Measurements from ENCODE around the gene CERK.

CERK gene

GRCh38 chr22:46747646-46748045, 9.6 kb upstream of the CERK start:
- H3K9ac ChIP-seq (ENCODE audit: low read depth, low read length): no peak overlapping the region
- no peaks in the 10 kb centered on the region for H3K4me1 ChIP-seq (ENCODE audit: insufficient read depth, low read length)
- peaks cover 21% of the 10 kb centered on the region; the same call in 1 of the 2 replicates for H3K27me3 ChIP-seq (ENCODE audit: insufficient read depth, low read length)
- H3K27ac ChIP-seq (ENCODE audit: low read length): no peak overlapping the region
- no peaks in the 10 kb centered on the region for H3K36me3 ChIP-seq (ENCODE audit: insufficient read depth, low read depth, low read length)
- H3K4me3 ChIP-seq (ENCODE audit: low read length): no peak overlapping the region
- H3K9me3 ChIP-seq (ENCODE audit: insufficient read depth, low read depth, low read length): no peaks in the 10 kb centered on the region

DNA sequence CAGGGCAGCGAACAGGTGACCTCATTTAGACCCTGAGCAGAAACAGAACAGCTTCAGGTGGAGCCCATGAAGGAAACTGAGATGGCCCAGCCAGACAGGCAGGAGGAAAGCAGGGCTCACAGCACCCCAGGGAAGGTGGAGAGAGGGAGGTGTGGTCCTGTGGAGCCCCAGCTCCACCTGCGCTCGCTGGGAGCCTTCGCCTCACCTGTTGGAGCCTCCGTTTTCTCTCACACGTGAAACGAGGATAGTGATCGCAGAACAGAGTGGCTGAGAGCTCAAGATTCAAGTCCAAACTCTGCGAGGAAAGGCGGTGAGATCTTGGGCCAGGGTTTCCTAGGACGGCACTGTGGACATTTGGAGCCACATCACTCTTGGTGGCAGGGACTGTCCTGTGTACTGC, 8.6 kb upstream of the CERK start:
- H3K9ac ChIP-seq (ENCODE audit: low read depth, low read length): no peak overlapping the region
- H3K4me3 ChIP-seq (ENCODE audit: low read length): no peak overlapping the region
- H3K27me3 ChIP-seq (ENCODE audit: insufficient read depth, low read length): peaks cover 21% of the 10 kb centered on the region; the same call in 1 of the 2 replicates
- H3K36me3 ChIP-seq (ENCODE audit: insufficient read depth, low read depth, low read length): no peaks in the 10 kb centered on the region
- no peaks in the 10 kb centered on the region for H3K4me1 ChIP-seq (ENCODE audit: insufficient read depth, low read length)
- no peaks in the 10 kb centered on the region for H3K9me3 ChIP-seq (ENCODE audit: insufficient read depth, low read depth, low read length)
- no peak overlapping the region for H3K27ac ChIP-seq (ENCODE audit: low read length)

DNA sequence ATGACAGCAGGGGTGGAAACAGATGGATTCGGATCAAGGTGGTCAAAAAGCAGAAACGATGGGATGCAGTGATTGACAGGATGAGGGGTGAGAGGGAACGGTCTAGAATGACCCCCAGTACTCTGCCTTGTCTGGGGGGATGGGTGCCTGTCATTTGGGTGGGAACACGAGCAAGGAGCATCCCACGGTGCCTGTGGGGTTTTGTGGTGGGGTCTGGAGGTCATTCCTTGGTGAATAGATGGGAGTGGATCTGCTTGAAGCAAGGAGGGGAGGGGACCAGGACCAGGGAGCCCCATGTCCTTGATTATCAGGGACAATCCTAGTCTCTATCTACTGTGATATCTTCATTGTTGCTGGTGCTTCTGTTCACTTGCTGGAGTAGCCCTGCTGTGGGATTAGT, 8.1 kb upstream of the CERK start:
- Histone ChIP-seq H3K9ac (ENCODE audit: low read depth, low read length) (no peak overlapping the region), H3K36me3 (ENCODE audit: insufficient read depth, low read depth, low read length) (no peaks in the 10 kb centered on the region), H3K27me3 (ENCODE audit: insufficient read depth, low read length) (peaks cover 21% of the 10 kb centered on the region; the same call in 1 of the 2 replicates), H3K4me3 (ENCODE audit: low read length) (no peak overlapping the region), H3K4me1 (ENCODE audit: insufficient read depth, low read length) (no peaks in the 10 kb centered on the region), H3K9me3 (ENCODE audit: insufficient read depth, low read depth, low read length) (no peaks in the 10 kb centered on the region), H3K27ac (ENCODE audit: low read length) (no peak overlapping the region)

DNA sequence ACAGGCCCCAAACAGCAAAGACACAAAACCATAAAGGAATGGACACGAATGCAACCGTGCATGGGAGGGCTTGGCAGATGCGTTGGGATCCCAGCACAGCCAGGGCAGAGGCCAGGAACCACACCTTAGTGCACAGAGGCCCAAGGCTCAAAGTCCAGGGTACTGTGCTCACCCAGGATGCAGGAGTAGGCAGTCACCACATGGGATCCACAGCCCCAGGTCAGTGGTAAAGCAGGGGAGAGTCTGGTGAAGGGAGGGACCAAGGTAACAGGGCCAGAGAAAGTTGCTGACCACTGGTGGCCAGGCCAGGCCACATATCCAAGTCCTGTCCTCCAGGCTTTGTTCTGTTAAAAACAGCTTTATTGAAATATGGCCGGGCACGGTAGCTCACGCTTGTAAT, 6.5 kb upstream of the CERK start:
- H3K36me3 ChIP-seq (ENCODE audit: insufficient read depth, low read depth, low read length): no peaks in the 10 kb centered on the region
- no peaks in the 10 kb centered on the region for H3K9me3 ChIP-seq (ENCODE audit: insufficient read depth, low read depth, low read length)
- no peak overlapping the region for H3K9ac ChIP-seq (ENCODE audit: low read depth, low read length)
- H3K4me1 ChIP-seq (ENCODE audit: insufficient read depth, low read length): no peaks in the 10 kb centered on the region
- H3K27me3 ChIP-seq (ENCODE audit: insufficient read depth, low read length): peaks cover 21% of the 10 kb centered on the region; the same call in 1 of the 2 replicates
- no peak overlapping the region for H3K27ac ChIP-seq (ENCODE audit: low read length)
- no peak overlapping the region for H3K4me3 ChIP-seq (ENCODE audit: low read length)

DNA sequence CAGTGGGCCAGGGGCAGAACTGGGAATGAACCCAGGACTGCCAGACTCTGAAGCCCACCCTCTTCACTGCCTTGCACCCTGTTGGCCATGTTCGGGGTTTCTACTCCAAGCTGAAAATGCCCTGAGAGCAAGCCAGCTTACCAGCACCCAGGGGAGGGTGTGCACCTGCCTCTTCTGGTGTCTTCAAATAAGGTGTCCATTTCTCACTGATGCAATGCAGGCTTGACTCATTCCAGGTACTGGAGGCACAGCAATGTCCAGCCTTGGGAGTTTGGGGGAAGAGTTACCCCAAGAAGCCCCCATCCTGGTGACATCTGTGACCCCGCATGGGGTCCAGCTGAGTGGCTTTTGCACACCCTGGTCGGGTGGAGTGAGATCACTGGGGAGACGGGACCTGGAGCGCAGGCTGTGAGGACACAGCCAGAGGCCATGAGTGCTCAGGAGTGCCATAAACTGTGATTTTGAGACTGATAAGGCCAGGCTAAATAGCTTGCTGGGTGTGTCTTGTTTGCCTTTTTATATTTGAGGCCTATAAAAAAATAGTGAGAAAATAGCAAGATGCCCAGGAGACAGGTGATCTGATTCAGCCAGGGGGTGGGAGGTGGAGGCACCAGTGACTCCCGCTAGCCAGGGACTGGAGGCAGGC, 4.6 kb upstream of the CERK start:
- Histone ChIP-seq H3K4me1 (ENCODE audit: insufficient read depth, low read length) (peaks cover 5% of the 10 kb centered on the region; the same call in 1 of the 2 replicates), H3K4me3 (ENCODE audit: low read length) (no peak overlapping the region), H3K27me3 (ENCODE audit: insufficient read depth, low read length) (peaks cover 22% of the 10 kb centered on the region), H3K27ac (ENCODE audit: low read length) (no peak overlapping the region), H3K9ac (ENCODE audit: low read depth, low read length) (no peak overlapping the region), H3K9me3 (ENCODE audit: insufficient read depth, low read depth, low read length) (no peaks in the 10 kb centered on the region), H3K36me3 (ENCODE audit: insufficient read depth, low read depth, low read length) (no peaks in the 10 kb centered on the region)

DNA sequence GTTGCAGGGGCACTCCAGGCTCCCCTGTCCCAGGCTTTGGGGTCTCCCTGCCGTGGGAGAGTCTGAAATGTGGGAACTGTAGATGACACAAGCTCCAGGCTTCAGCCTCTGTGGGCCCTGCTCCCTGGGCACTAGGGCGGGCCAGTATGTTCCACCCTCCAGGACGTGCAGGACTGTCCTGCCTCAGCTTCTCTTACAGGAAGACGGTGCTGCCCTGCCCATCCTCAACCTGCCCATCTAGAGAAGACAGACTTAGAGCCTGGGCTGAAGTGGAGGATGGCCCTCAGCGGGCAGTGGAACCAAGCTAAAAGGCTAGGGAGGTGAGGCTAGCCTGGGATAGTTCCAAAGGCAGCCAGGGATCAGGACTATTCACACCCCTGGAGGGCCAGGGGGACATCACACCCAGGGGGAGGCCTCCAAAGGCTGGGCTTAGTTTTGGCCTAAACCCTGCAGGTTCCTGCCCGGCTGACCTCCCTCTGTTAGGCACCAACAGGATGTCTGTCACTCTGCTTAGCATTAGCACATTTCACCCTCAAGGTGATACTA, 4.0 kb upstream of the CERK start:
- no peak overlapping the region for H3K27ac ChIP-seq (ENCODE audit: low read length)
- no peaks in the 10 kb centered on the region for H3K9me3 ChIP-seq (ENCODE audit: insufficient read depth, low read depth, low read length)
- no peak overlapping the region for H3K4me3 ChIP-seq (ENCODE audit: low read length)
- H3K36me3 ChIP-seq (ENCODE audit: insufficient read depth, low read depth, low read length): no peaks in the 10 kb centered on the region
- H3K4me1 ChIP-seq (ENCODE audit: insufficient read depth, low read length): peaks cover 5% of the 10 kb centered on the region; the same call in 1 of the 2 replicates
- H3K9ac ChIP-seq (ENCODE audit: low read depth, low read length): no peak overlapping the region
- H3K27me3 ChIP-seq (ENCODE audit: insufficient read depth, low read length): peaks cover 15% of the 10 kb centered on the region

- Histone ChIP-seq H3K4me3 (ENCODE audit: low read length) (no peak overlapping the region), H3K4me1 (ENCODE audit: insufficient read depth, low read length) (peaks cover 12% of the 10 kb centered on the region; the same call in 1 of the 2 replicates), H3K9ac (ENCODE audit: low read depth, low read length) (no peak overlapping the region)
These were observed 3.1 kb upstream of the CERK start for GRCh38 chr22:46740910-46741780.

GRCh38 chr22:46739094-46739870, 1.2 kb upstream of the CERK start:
- Histone ChIP-seq H3K9ac (ENCODE audit: low read depth, low read length) (no peak overlapping the region), H3K4me3 (ENCODE audit: low read length) (peak overlapping the region; percentile 62; the same call in 1 of the 2 replicates), H3K27me3 (ENCODE audit: insufficient read depth, low read length) (peaks cover 8% of the 10 kb centered on the region; the same call in 1 of the 2 replicates), H3K36me3 (ENCODE audit: insufficient read depth, low read depth, low read length) (peaks cover 7% of the 10 kb centered on the region), H3K9me3 (ENCODE audit: insufficient read depth, low read depth, low read length) (no peaks in the 10 kb centered on the region), H3K4me1 (ENCODE audit: insufficient read depth, low read length) (peaks cover 17% of the 10 kb centered on the region), H3K27ac (ENCODE audit: low read length) (no peak overlapping the region)

More at GRCh38 chr22:46740910-46741780, 3.1 kb upstream of the CERK start:
- Histone ChIP-seq H3K36me3 (ENCODE audit: insufficient read depth, low read depth, low read length) (no peaks in the 10 kb centered on the region), H3K27me3 (ENCODE audit: insufficient read depth, low read length) (peaks cover 8% of the 10 kb centered on the region; the same call in 1 of the 2 replicates), H3K9me3 (ENCODE audit: insufficient read depth, low read depth, low read length) (no peaks in the 10 kb centered on the region), H3K27ac (ENCODE audit: low read length) (no peak overlapping the region)

DNA sequence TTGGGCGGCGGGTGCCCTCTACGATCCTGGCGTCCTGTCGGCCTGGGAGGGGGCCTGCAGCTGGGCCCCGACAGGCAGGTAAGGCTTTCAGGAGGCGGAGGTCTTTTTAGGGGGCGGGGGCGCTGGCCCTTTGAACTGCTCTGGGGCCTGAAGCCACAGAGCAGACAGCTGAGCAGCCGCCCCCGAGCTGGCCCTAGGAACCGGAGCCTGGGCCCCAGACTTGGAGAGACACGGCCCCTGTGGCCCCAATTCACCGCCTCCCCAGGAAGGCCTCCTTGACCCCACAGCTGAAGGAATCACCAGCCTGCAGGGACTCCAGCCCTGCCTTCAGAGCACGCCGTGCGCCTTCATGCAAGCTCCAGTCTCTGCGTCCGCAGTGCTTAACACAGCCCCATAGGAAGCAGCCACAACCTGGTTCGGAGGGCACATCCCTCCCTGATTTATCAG, 618 bp upstream of the CERK start:
- Histone ChIP-seq H3K36me3 (ENCODE audit: insufficient read depth, low read depth, low read length) (peaks cover 7% of the 10 kb centered on the region), H3K9ac (ENCODE audit: low read depth, low read length) (no peak overlapping the region), H3K27me3 (ENCODE audit: insufficient read depth, low read length) (peaks cover 8% of the 10 kb centered on the region; the same call in 1 of the 2 replicates), H3K4me3 (ENCODE audit: low read length) (peak overlapping the region; percentile 62; the same call in 1 of the 2 replicates), H3K9me3 (ENCODE audit: insufficient read depth, low read depth, low read length) (no peaks in the 10 kb centered on the region), H3K4me1 (ENCODE audit: insufficient read depth, low read length) (peaks cover 17% of the 10 kb centered on the region), H3K27ac (ENCODE audit: low read length) (no peak overlapping the region)

GRCh38 chr22:46737105-46737975, 712 bp downstream of the CERK start:
- Histone ChIP-seq H3K9ac (ENCODE audit: low read depth, low read length) (peak overlapping the region; percentile 81; the same call in 1 of the 2 replicates), H3K27ac (ENCODE audit: low read length) (no peak overlapping the region), H3K9me3 (ENCODE audit: insufficient read depth, low read depth, low read length) (no peaks in the 10 kb centered on the region)

More at GRCh38 chr22:46737105-46737975, 712 bp downstream of the CERK start:
- H3K4me1 ChIP-seq (ENCODE audit: insufficient read depth, low read length): peaks cover 17% of the 10 kb centered on the region
- H3K4me3 ChIP-seq (ENCODE audit: low read length): peak overlapping the region; percentile 91
- peaks cover 8% of the 10 kb centered on the region; the same call in 1 of the 2 replicates for H3K27me3 ChIP-seq (ENCODE audit: insufficient read depth, low read length)
- peaks cover 7% of the 10 kb centered on the region for H3K36me3 ChIP-seq (ENCODE audit: insufficient read depth, low read depth, low read length)

Data from iPS-20b (cell line).